HG02610 (cell line): ENCODE results near the gene TEX26.

Experiments used
- ATAC-seq: cut with Tn5 transposase; IDR thresholded peaks from one replicate; pipeline ENCODE4 v1.9.1; 2021; ENCODE audit warnings: mild to moderate bottlenecking, moderate library complexity; ENCODE audit not compliant: unreplicated experiment

The TEX26 gene

GRCh38 chr13:31011193-31011860, 78.9 kb downstream of the TEX26 start:
- peak; percentile 54 for ATAC-seq

- ATAC-seq = no peak
Observed at GRCh38 chr13:31011901-31012654, 79.6 kb downstream of the TEX26 start.

GRCh38 chr13:31012655-31013024, 80.2 kb downstream of the TEX26 start:
- ATAC-seq = no peak

- ATAC-seq = no peak
Observed at GRCh38 chr13:31014456-31014855, 82.0 kb downstream of the TEX26 start.

- ATAC-seq = no peak
Observed at GRCh38 chr13:31015199-31015598, 82.7 kb downstream of the TEX26 start.

- ATAC-seq = no peak
Observed at GRCh38 chr13:31016342-31017325, 84.2 kb downstream of the TEX26 start.

- ATAC-seq = no peak
Observed at GRCh38 chr13:31018511-31018910, 86.1 kb downstream of the TEX26 start.

GRCh38 chr13:31020996-31021395, 88.5 kb downstream of the TEX26 start:
- no peak for ATAC-seq

- no peak for ATAC-seq
Observed at GRCh38 chr13:31022288-31022895, 89.9 kb downstream of the TEX26 start.

GRCh38 chr13:31022928-31023530, 90.6 kb downstream of the TEX26 start:
- no peak for ATAC-seq
